Astrocyte (in vitro differentiated cells and primary cell): ENCODE measurements around the gene FBLN5.

Experiments used
- CTCF ChIP-seq: IDR thresholded peaks from 2 replicates; pipeline ENCODE4 v1.5.1; 2011; ENCODE audit warnings: low read depth, mild to moderate bottlenecking, inconsistent platforms, low read length, moderate library complexity; ENCODE audit not compliant: insufficient read depth
- EZH2 ChIP-seq: IDR thresholded peaks from 2 replicates; pipeline ENCODE4 v1.6.1; 2012; ENCODE audit warnings: mild to moderate bottlenecking, low read length, inconsistent platforms; ENCODE audit not compliant: insufficient read depth

GRCh38 chr14:91882369-91882768, 65.1 kb downstream of the FBLN5 start:
- TF ChIP-seq CTCF, result no peak
- TF ChIP-seq EZH2, result no peak
